ENCODE measurements around the gene SLC36A3. TPM values are rescaled to one million over a fixed set of nuclear protein-coding genes. Genes with fewer than 3 reads are reported as not detected.

The SLC36A3 gene
- total RNA-seq, 4 donors from 2014 or later, result not detected

- intact Hi-C loops (cut with DNase I), result no loop called here
- WGBS, 2 donors, result 66 to 86% methylated on average over 4 to 5 of the region's 6 CpGs
Observed at GRCh38 chr5:151227918-151228447, 75.6 kb downstream of the SLC36A3 start.

More at GRCh38 chr5:151227918-151228447, 75.6 kb downstream of the SLC36A3 start:
- TF ChIP-seq POLR2A (IDR thresholded peaks at IDR 0.05) (no peak), CTCF (IDR thresholded peaks at IDR 0.05) (no peak)
- Histone ChIP-seq H3K36me3 (no peaks in the 10 kb centered on the region), H3K27ac (no peak overlapping the region), H3K4me1 (peaks cover 0 to 29% (median 12%) of the 10 kb centered on the region in 3 donors), H3K9me3 (no peaks in the 10 kb centered on the region), H3K4me3 (no peak overlapping the region), H3K27me3 (no peaks in the 10 kb centered on the region)
- no peak for DNase-seq

Other genes with a start within 250 kb of the SLC36A3 start
- 100 to 1,000 TPM in 1 of 4 donors, 10 to 100 TPM in 3; 55.5 to 109 (median 95.4) TPM for gene TNIP1, start 222.7 kb downstream of the SLC36A3 start, total RNA-seq
- 10 to 100 TPM in 3 of 4 donors, 1 to 10 TPM in 1; 8.6 to 80.3 (median 24.9) TPM for gene ANXA6, start 146.0 kb downstream of the SLC36A3 start, total RNA-seq
- 10 to 100 TPM; 10.9 to 87.0 (median 37.8) TPM for gene CCDC69, start 79.7 kb downstream of the SLC36A3 start, total RNA-seq
- gene GM2A, start 50.6 kb downstream of the SLC36A3 start, total RNA-seq, result 100 to 1,000 TPM in 2 of 4 donors, 10 to 100 TPM in 2; 62.4 to 132 (median 89.7) TPM
- not detected for gene SLC36A2, start 43.8 kb upstream of the SLC36A3 start, total RNA-seq
- gene SLC36A1, start 143.8 kb upstream of the SLC36A3 start, total RNA-seq, result 1 to 10 TPM; 7.3 to 9.1 (median 8.3) TPM